AG09319 (cell line): ENCODE results near the gene G0S2.

Experiments used
- DNase-seq: peaks from one replicate; pipeline ENCODE4 v3.0.0-alpha.2; 2010; ENCODE audit warnings: low read depth; ENCODE audit errors: extremely low read depth
- CTCF ChIP-seq: IDR thresholded peaks from 2 replicates; pipeline ENCODE4 v1.5.1; 2011; ENCODE audit warnings: low read depth, mild to moderate bottlenecking, inconsistent platforms, low read length, moderate library complexity

G0S2 gene

GRCh38 chr1:209648931-209649776 lies 26.1 kb upstream of the G0S2 start:
- DNase-seq, result peak; percentile 80
- no peak for TF ChIP-seq CTCF

GRCh38 chr1:209650454-209650853 lies 24.8 kb upstream of the G0S2 start:
- DNase-seq, result no peak
- no peak for TF ChIP-seq CTCF

GRCh38 chr1:209651138-209651587 lies 24.0 kb upstream of the G0S2 start:
- no peak for TF ChIP-seq CTCF
- DNase-seq, result no peak

- TF ChIP-seq CTCF, result no peak
- no peak for DNase-seq
These were observed 23.0 kb upstream of the G0S2 start, which contains the start of gene LAMB3 for GRCh38 chr1:209652121-209652735. LAMB3 (minus strand) TSS chr1:209652425; CDS start chr1:209650944, 1,481 bp downstream.

DNA sequence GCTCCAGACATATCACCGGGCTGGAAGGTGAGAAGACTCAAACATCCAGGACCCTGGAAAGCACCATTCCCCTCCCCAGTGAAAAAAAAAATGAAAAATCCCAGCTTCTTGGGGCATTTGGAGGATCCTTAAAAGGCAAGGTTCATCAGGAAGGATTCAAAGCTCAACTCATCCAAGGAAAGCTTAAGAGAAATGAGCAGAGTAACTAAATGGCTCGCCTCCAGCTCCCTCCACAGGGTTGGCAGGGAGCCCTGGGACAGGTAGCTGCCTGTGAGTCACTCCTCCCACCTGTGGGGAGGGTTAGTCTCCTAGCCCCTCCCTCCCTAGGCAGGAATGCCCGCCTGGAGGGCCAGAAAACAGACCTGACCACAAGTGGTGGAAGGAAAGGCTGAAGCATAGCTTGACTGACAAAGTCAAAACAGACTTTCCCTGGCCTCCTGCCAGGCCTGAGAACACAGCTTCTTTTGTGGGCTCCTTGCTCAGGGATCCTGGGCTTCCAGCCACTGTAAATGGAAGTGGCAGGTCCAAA lies 22.3 kb upstream of the G0S2 start:
- no peak for DNase-seq
- TF ChIP-seq CTCF, result no peak

- TF ChIP-seq CTCF, result no peak
- no peak for DNase-seq
These were observed 21.3 kb upstream of the G0S2 start for GRCh38 chr1:209653915-209654351.
